ENCODE data around the gene SCMH1. TPM values are rescaled to one million over a fixed set of nuclear protein-coding genes. Genes with fewer than 3 reads are reported as not detected.

The SCMH1 gene
- total RNA-seq, 2 experiments from 2014 or later, result 25.3 to 26.1 TPM

DNA sequence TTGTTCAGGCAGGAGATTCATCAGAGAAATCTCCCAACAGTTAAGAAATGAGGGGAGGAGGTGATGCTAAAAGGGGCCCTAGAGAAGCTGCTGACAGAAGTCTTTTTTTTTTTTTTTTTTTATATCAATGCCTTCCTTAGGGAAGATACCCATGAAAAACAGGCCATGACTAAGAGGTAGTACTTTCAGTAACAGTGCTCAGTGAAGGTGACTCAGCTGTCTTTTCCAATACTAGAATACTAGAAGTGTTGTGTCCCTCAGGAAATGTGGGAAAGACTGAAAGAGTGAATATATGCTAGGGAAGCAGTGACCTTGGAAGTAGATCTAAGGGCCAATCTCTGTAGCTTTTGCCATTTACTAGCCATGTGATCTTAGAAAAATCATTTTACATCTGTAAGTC, 168.1 kb downstream of the SCMH1 start:
- intact Hi-C loops (cut with micrococcal nuclease), result no loop called here
- no peak overlapping the region for H3K27ac Mint-ChIP-seq
- no peaks in the 10 kb centered on the region for H3K4me1 Mint-ChIP-seq (ENCODE audit: low read depth)
- CTCF ChIA-PET, result no interaction called here
- no peak for DNase-seq
- no peaks in the 10 kb centered on the region for H3K27me3 Mint-ChIP-seq
- TF ChIP-seq, protein P1, sequence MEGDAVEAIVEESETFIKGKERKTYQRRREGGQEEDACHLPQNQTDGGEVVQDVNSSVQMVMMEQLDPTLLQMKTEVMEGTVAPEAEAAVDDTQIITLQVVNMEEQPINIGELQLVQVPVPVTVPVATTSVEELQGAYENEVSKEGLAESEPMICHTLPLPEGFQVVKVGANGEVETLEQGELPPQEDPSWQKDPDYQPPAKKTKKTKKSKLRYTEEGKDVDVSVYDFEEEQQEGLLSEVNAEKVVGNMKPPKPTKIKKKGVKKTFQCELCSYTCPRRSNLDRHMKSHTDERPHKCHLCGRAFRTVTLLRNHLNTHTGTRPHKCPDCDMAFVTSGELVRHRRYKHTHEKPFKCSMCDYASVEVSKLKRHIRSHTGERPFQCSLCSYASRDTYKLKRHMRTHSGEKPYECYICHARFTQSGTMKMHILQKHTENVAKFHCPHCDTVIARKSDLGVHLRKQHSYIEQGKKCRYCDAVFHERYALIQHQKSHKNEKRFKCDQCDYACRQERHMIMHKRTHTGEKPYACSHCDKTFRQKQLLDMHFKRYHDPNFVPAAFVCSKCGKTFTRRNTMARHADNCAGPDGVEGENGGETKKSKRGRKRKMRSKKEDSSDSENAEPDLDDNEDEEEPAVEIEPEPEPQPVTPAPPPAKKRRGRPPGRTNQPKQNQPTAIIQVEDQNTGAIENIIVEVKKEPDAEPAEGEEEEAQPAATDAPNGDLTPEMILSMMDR (IDR thresholded peaks at IDR 0.05), result no peak
- H3K4me3 Mint-ChIP-seq, result no peak overlapping the region
- no peak for ATAC-seq
- H3K9me3 Mint-ChIP-seq, result peaks cover 3% of the 10 kb centered on the region
- H3K36me3 Mint-ChIP-seq (ENCODE audit: low read depth), result peaks cover 8% of the 10 kb centered on the region
- POLR2A ChIA-PET, result no interaction called here

DNA sequence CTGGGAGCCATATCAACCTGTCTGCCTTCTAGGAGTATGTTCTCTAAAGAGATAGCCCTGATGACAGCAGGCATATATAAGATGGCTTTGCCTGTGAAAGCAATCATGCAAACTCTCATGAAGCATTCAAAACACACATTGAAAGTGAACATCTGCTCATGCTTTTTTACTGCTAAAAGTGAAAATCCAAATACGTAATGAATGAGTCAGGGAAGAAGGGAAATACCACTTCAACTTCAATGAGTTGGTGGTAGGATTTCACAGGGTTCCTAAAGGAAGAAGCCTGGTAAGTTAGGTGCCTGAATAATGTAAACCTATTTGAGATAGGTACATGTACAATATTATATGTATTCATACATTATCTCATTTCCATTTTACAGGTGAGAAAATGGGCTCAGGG, 170.1 kb downstream of the SCMH1 start:
- TF ChIP-seq, protein P1 (IDR thresholded peaks at IDR 0.05), result no peak
- peaks cover 12% of the 10 kb centered on the region for H3K36me3 Mint-ChIP-seq (ENCODE audit: low read depth)
- no peaks in the 10 kb centered on the region for H3K27me3 Mint-ChIP-seq
- H3K4me3 Mint-ChIP-seq, result no peak overlapping the region
- no peak overlapping the region for H3K27ac Mint-ChIP-seq
- intact Hi-C loops (cut with micrococcal nuclease), result no loop called here
- ChIA-PET CTCF (no interaction called here), POLR2A (no interaction called here)
- H3K9me3 Mint-ChIP-seq, result no peaks in the 10 kb centered on the region
- H3K4me1 Mint-ChIP-seq (ENCODE audit: low read depth), result no peaks in the 10 kb centered on the region
- DNase-seq (no peak), ATAC-seq (no peak)

DNA sequence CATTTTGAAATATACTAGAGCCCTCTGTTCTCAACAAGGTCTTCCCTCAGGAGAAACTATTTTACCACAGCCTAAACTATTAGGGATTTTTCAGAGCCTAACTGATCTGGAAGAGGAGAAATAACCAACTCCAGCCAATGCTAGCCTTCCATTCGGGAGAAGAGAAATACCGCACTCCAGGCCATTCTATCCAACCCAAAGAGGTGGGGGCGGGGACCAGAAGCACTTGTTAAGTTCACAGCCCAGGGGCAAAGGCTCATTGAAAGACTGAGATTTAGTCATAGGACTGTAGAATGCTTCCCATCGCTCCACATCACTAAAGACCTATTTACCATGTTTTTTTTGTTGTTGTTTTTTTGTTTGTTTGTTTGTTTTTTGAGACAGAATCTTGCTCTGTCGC, 185.2 kb downstream of the SCMH1 start:
- ChIA-PET CTCF (no interaction called here), POLR2A (no interaction called here)
- TF ChIP-seq, protein P1 (IDR thresholded peaks at IDR 0.05), result no peak
- DNase-seq (no peak), ATAC-seq (no peak)
- H3K27ac Mint-ChIP-seq, result no peak overlapping the region
- H3K9me3 Mint-ChIP-seq, result peaks cover 3% of the 10 kb centered on the region
- H3K27me3 Mint-ChIP-seq, result no peaks in the 10 kb centered on the region
- H3K36me3 Mint-ChIP-seq (ENCODE audit: low read depth), result peaks cover 34% of the 10 kb centered on the region
- H3K4me3 Mint-ChIP-seq, result no peak overlapping the region
- no peaks in the 10 kb centered on the region for H3K4me1 Mint-ChIP-seq (ENCODE audit: low read depth)
- intact Hi-C loops (cut with micrococcal nuclease), result no loop called here

DNA sequence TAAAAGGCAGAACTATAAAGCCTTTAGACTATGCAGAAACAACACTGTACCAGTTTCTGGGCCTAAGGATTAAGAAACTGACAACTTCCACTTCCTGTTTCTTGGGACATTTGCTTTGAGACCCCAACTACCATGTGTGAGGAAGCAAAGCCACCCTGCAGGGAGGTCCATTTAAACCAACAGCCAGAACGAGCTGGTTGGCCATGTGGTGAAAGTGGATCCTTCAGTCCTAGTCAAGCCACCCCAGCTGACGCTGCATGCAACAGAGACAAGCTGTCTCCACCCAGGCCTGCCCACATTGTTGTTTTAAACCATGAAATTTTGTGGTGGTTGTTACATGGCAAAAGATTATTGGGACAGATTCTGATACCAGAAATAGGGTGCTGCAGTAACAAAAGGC, 188.8 kb downstream of the SCMH1 start:
- H3K9me3 Mint-ChIP-seq, result no peaks in the 10 kb centered on the region
- ATAC-seq (no peak), DNase-seq (no peak)
- H3K27ac Mint-ChIP-seq, result no peak overlapping the region
- no peaks in the 10 kb centered on the region for H3K4me1 Mint-ChIP-seq (ENCODE audit: low read depth)
- H3K36me3 Mint-ChIP-seq (ENCODE audit: low read depth), result peaks cover 18% of the 10 kb centered on the region
- H3K27me3 Mint-ChIP-seq, result no peaks in the 10 kb centered on the region
- H3K4me3 Mint-ChIP-seq, result no peak overlapping the region
- POLR2A ChIA-PET, result no interaction called here
- intact Hi-C loops (cut with micrococcal nuclease), result no loop called here
- CTCF ChIA-PET, result no interaction called here
- TF ChIP-seq, protein P1 (IDR thresholded peaks at IDR 0.05), result no peak

DNA sequence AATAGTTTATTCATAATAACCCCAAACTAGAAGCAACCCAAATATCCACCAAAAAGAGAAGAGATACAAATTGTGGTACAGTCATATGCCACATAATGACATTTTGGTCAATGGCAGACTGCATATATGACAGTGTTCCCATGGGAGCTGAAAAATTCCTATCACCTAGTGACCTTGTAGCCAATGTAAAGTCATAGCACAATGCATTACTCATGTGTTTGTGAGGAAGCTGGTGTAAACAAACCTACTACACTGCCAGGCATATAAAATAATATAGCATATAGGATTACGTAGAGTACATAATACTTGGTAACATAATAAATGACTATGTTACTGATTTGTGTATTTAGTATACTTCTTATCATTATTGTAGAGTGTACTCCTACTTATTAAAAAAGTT, 191.1 kb downstream of the SCMH1 start:
- CTCF ChIA-PET, result no interaction called here
- POLR2A ChIA-PET, result no interaction called here
- DNase-seq, result no peak
- H3K36me3 Mint-ChIP-seq (ENCODE audit: low read depth), result peaks cover 27% of the 10 kb centered on the region
- intact Hi-C loops (cut with micrococcal nuclease), result no loop called here
- H3K27me3 Mint-ChIP-seq, result no peaks in the 10 kb centered on the region
- no peaks in the 10 kb centered on the region for H3K9me3 Mint-ChIP-seq
- TF ChIP-seq, protein P1 (IDR thresholded peaks at IDR 0.05), result no peak
- H3K4me1 Mint-ChIP-seq (ENCODE audit: low read depth), result no peaks in the 10 kb centered on the region
- no peak for ATAC-seq
- no peak overlapping the region for H3K27ac Mint-ChIP-seq
- no peak overlapping the region for H3K4me3 Mint-ChIP-seq
